Esophagus squamous epithelium (tissue), 5 donors: ENCODE results near the gene NPM3. TPM values are rescaled to one million over a fixed set of nuclear protein-coding genes. Genes with fewer than 3 reads are reported as not detected.

Experiments used
- DNase-seq: peaks from one replicate; lab custom pipeline; 2025; lab: John Stamatoyannopoulos, UW
- H3K27ac ChIP-seq, 4 donors: fragments of 200-600 bp; sonication (generic); one replicate each; pipeline ENCODE4 v1.5.1; 2016 to 2019; ENCODE audit warnings: mild to moderate bottlenecking in 1 of 4
- H3K27me3 ChIP-seq, 4 donors: fragments of 200-600 bp; sonication (generic); 1 replicate in 3 of 4; 2 replicates in 1 of 4; pipeline versions ENCODE4 v1.5.1 to v1.6.0; 2017 to 2021; ENCODE audit warnings: antibody characterized with exemption in 1 of 4
- H3K36me3 ChIP-seq, 3 donors: fragments of 200-600 bp; sonication (generic); one replicate each; pipeline ENCODE4 v1.5.1; 2016 to 2019
- H3K4me1 ChIP-seq, 3 donors: fragments of 200-600 bp; sonication (generic); one replicate each; pipeline ENCODE4 v1.5.1; 2017 to 2019
- H3K4me3 ChIP-seq, 4 donors: fragments of 200-600 bp; sonication (generic); 1 replicate in 3 of 4; 2 replicates in 1 of 4; pipeline ENCODE4 v1.5.1; 2016 to 2019; ENCODE audit warnings: mild to moderate bottlenecking in 2 of 4, moderate library complexity in 1 of 4
- H3K9me3 ChIP-seq, 3 donors: fragments of 200-600 bp; sonication (generic); one replicate each; pipeline ENCODE4 v1.5.1; 2016 to 2019
- POLR2A ChIP-seq, 4 donors: fragments of 450-650 bp; IDR thresholded peaks; one replicate each; pipeline ENCODE4 v1.6.1; 2017; ENCODE audit warnings: antibody characterized with exemption in 4 of 4, mild to moderate bottlenecking in 4 of 4, moderate library complexity in 3 of 4
- WGBS, 2 donors: methylation state at CpG; one replicate each; pipeline ENCODE4 v1.1.5; 2018; 5-methylcytosine and 5-hydroxymethylcytosine counted together
- intact Hi-C: fragments of 100-400 bp; cut with DNase I; formaldehyde crosslinking; loops from one replicate; pipeline ENCODE4 v1.15.0; 2022
- total RNA-seq, 4 donors: library from RNA; depleted of rRNA; stranded (reverse); fragments of >200 nt; gene quantifications; one replicate each; pipeline ENCODE4 v1.1.0, GENCODE V29; 2016
- TF ChIP-seq, protein P1 (sequence below), 6 experiments: fragments of 450-650 bp in 4 of 6; fragments of 200-600 bp in 2 of 6; sonication (generic) in 2 of 6; IDR thresholded peaks; one replicate each; pipeline ENCODE4 v1.5.1; 2016 to 2019; ENCODE audit warnings: antibody characterized with exemption in 6 of 6, mild to moderate bottlenecking in 4 of 6, moderate library complexity in 4 of 6
- donor health status: DM: yes; HTN: yes; CAD: no.

Gene NPM3
- total RNA-seq, 4 donors from 2014 or later = 36.7 to 91.3 (median 52.2) TPM

DNA sequence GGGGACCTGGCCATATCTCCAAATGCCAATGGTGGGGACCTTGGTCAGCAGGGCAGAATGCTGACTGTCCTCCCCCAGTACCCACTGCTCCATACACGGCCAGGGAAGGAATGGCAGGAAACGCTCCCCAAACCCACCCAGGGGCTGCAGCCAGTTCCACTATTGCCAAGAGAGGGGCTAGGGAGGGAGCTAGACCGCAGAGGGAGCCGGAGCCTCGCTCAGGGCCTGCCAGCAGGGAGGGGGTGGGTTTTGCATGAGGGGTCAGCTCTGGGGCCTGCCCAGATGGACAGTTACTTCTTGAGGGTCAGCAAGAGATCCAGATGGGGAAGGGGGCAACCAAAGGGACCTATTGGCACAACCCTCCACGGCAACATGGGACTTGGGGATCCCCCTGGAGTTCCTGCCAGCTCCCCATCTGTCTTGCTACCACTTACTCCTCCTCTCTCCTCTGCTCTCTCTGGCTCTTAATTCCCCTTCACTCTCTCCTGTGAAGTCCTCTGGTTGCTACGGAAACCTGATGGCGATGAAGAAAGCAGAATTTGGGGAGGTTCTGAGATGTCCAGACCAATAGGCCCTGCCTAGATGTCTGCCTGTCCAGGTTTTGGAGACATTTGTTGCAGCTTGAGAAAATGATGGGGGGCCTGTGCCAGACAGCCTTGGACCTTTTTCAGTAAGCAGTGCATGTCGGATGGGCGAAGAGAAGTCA, 20.0 kb downstream of the NPM3 start:
- Histone ChIP-seq H3K36me3 (no peaks in the 10 kb centered on the region), H3K27me3 (peaks cover 0 to 71% (median 0%) of the 10 kb centered on the region in 4 donors), H3K9me3 (no peaks in the 10 kb centered on the region), H3K4me3 (no peak overlapping the region), H3K4me1 (no peaks in the 10 kb centered on the region), H3K27ac (no peak overlapping the region)
- intact Hi-C loops = no loop called here
- no peak for TF ChIP-seq POLR2A (IDR thresholded peaks at IDR 0.05)
- TF ChIP-seq, protein P1, sequence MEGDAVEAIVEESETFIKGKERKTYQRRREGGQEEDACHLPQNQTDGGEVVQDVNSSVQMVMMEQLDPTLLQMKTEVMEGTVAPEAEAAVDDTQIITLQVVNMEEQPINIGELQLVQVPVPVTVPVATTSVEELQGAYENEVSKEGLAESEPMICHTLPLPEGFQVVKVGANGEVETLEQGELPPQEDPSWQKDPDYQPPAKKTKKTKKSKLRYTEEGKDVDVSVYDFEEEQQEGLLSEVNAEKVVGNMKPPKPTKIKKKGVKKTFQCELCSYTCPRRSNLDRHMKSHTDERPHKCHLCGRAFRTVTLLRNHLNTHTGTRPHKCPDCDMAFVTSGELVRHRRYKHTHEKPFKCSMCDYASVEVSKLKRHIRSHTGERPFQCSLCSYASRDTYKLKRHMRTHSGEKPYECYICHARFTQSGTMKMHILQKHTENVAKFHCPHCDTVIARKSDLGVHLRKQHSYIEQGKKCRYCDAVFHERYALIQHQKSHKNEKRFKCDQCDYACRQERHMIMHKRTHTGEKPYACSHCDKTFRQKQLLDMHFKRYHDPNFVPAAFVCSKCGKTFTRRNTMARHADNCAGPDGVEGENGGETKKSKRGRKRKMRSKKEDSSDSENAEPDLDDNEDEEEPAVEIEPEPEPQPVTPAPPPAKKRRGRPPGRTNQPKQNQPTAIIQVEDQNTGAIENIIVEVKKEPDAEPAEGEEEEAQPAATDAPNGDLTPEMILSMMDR (IDR thresholded peaks at IDR 0.05) = no peak
- WGBS, 2 donors = 79 to 83% methylated on average over 3 to 4 of the region's 10 CpGs
- no peak for DNase-seq

DNA sequence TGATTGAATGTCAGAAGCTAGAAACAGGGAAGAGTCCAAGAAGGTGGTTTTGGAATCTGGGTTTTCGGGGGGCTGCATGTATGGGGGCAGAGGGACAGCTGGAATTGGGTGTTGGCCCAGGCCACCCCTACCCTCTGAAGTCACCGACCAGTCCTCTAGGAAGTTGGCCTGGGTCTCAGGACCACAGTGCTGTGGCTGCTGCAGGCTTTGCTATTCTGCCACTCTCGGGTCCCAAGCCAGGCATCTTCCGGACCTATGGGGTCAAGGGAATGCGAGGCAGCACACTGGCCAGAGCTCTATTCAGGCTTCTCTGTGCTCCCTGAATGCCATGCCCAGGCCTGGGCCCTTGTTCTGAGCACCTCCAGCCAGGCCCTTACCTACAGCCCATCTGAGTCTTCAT, 20.5 kb downstream of the NPM3 start:
- DNase-seq = no peak
- TF ChIP-seq POLR2A (IDR thresholded peaks at IDR 0.05) = no peak
- TF ChIP-seq, protein P1 (IDR thresholded peaks at IDR 0.05) = no peak
- 83 to 90% methylated on average over 5 of the region's 5 CpGs for WGBS, 2 donors
- no peaks in the 10 kb centered on the region for H3K36me3 ChIP-seq
- no peaks in the 10 kb centered on the region for H3K9me3 ChIP-seq
- intact Hi-C loops = no loop called here
- peaks cover 0 to 65% (median 0%) of the 10 kb centered on the region in 4 donors for H3K27me3 ChIP-seq
- no peaks in the 10 kb centered on the region for H3K4me1 ChIP-seq
- no peak overlapping the region for H3K4me3 ChIP-seq
- no peak overlapping the region for H3K27ac ChIP-seq

DNA sequence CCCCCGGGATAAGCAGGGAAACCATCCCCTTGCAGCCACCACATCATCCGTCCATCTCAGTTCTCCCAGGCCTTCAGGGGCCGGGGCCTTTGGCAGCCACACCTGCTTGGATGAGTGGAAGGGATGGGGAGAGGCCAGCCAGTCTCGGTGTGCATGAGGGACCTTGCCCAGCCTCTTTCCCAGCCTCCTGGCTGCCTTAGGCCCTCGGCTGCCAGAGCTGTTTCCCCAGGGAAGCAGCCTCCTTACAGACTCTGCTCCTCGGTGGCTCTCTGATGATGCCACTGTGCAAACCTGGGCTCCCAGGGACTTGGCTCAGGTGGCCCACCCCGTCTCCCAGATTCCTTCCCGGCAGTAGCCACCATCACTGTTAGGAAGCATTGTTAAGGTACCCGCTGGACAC, 22.0 kb downstream of the NPM3 start:
- Histone ChIP-seq H3K27ac (no peak overlapping the region), H3K36me3 (no peaks in the 10 kb centered on the region), H3K9me3 (no peaks in the 10 kb centered on the region), H3K27me3 (peaks cover 0 to 53% (median 0%) of the 10 kb centered on the region in 4 donors), H3K4me3 (no peak overlapping the region), H3K4me1 (no peaks in the 10 kb centered on the region)
- intact Hi-C loops = no loop called here
- WGBS, 2 donors = 68 to 100% methylated on average over 1 to 5 of the region's 9 CpGs
- TF ChIP-seq, protein P1 (IDR thresholded peaks at IDR 0.05) = no peak
- TF ChIP-seq POLR2A (IDR thresholded peaks at IDR 0.05) = no peak
- DNase-seq = no peak

DNA sequence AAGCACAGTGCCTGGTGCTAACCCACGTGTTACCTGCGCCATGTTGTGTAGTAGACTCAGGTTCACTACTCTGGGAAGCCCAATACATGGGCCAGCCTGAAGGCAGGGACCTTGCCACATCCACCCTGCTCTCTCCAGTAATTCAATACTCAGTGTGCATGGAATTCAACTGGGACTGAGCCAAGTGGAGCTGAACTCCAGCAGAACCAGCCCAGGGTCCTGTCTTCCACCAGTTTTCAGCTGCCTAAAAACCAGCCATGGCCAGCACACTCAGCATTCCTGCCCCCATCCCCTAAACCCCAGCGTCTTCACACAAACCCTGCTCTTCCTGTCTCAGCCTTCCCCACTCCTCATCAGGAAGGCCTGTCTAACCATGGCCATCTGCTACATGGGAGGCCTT, 22.7 kb downstream of the NPM3 start:
- H3K36me3 ChIP-seq = no peaks in the 10 kb centered on the region

More for the DNA sequence above, 22.7 kb downstream of the NPM3 start:
- intact Hi-C loops = no loop called here
- Histone ChIP-seq H3K9me3 (no peaks in the 10 kb centered on the region), H3K4me3 (no peak overlapping the region), H3K4me1 (no peaks in the 10 kb centered on the region), H3K27me3 (peaks cover 0 to 50% (median 0%) of the 10 kb centered on the region in 4 donors), H3K27ac (no peak overlapping the region)
- TF ChIP-seq POLR2A (IDR thresholded peaks at IDR 0.05) = no peak
- TF ChIP-seq, protein P1 (IDR thresholded peaks at IDR 0.05) = no peak
- no peak for DNase-seq
- WGBS, 2 donors = 77 to 78% methylated on average over 3 of the region's 3 CpGs
